BLaER1 treated with 17β-estradiol and CSF1 and Interleukin-3, amounts not matched to agents 10 nM and 100 nM (cell line): Measurements from ENCODE around the gene ZNFX1.
"Not testable (repeated sequence)": the region's sequence is repeated elsewhere in the genome, so short reads cannot be mapped to it uniquely, and the experiment has no call there.

Experiments
- H3K27ac ChIP-seq, 11 experiments: shearing (Covaris generic); formaldehyde crosslinking; 2 replicates each; pipeline ENCODE4 v1.8.1; 2022
- H3K27me3 ChIP-seq, 11 experiments: shearing (Covaris generic); formaldehyde crosslinking; 2 replicates each; pipeline ENCODE4 v1.8.1; 2022
- H3K36me3 ChIP-seq, 11 experiments: shearing (Covaris generic); formaldehyde crosslinking; 2 replicates each; pipeline ENCODE4 v1.8.1; 2022
- H3K4me1 ChIP-seq, 10 experiments: shearing (Covaris generic); formaldehyde crosslinking; 2 replicates each; pipeline ENCODE4 v1.8.1; 2022
- H3K4me2 ChIP-seq, 11 experiments: shearing (Covaris generic); formaldehyde crosslinking; 2 replicates each; pipeline ENCODE4 v1.8.1; 2022
- H3K4me3 ChIP-seq, 10 experiments: shearing (Covaris generic); formaldehyde crosslinking; 2 replicates each; pipeline ENCODE4 v1.8.1; 2022
- H3K9ac ChIP-seq, 11 experiments: shearing (Covaris generic); formaldehyde crosslinking; 2 replicates each; pipeline ENCODE4 v1.8.1; 2022
- H3K9me3 ChIP-seq, 11 experiments: shearing (Covaris generic); formaldehyde crosslinking; replicated peaks in 1 of 11; 2 replicates each; pipeline ENCODE4 v1.8.1; 2022
- H4K20me1 ChIP-seq, 11 experiments: shearing (Covaris generic); formaldehyde crosslinking; 2 replicates each; pipeline ENCODE4 v1.8.1; 2022
- Cebpa-rat ChIP-seq, 11 experiments: shearing (Covaris generic); IDR thresholded peaks; 2 replicates each; pipeline ENCODE4 v1.8.1; 2022

Gene ZNFX1

GRCh38 chr20:49297605-49298530, 20.0 kb upstream of the ZNFX1 start:
- Histone ChIP-seq H4K20me1 (peaks cover 0 to 26% (median 3%) of the 10 kb centered on the region in 11 experiments; a peak in 15 of 22 replicates), H3K9me3 (peaks cover 0 to 10% (median 4%) of the 10 kb centered on the region in 11 experiments; a peak in 7 of 22 replicates), H3K27ac (peak overlapping the region in 10 of 11 experiments; percentile 52 to 84 (median 70); a peak in 20 of 22 replicates), H3K4me1 (peaks cover 9 to 29% (median 18%) of the 10 kb centered on the region in 10 experiments), H3K27me3 (no peaks in the 10 kb centered on the region), H3K36me3 (peaks cover 0 to 39% (median 25%) of the 10 kb centered on the region in 11 experiments; a peak in 18 of 22 replicates), H3K9ac (peak overlapping the region in 9 of 11 experiments; percentile 0 to 61 (median 40); a peak in 12 of 22 replicates), H3K4me3 (no peak overlapping the region), H3K4me2 (peak overlapping the region in 10 of 11 experiments; percentile 38 to 84 (median 69); a peak in 18 of 22 replicates)
- 0 out of 22 replicates have a peak, but pooled peaks of 1 of the 11 experiments have one; percentile 14 for TF ChIP-seq Cebpa-rat (IDR thresholded peaks at IDR 0.05)

GRCh38 chr20:49294002-49294654, 16.3 kb upstream of the ZNFX1 start:
- H3K4me2 ChIP-seq, H3K4me3 ChIP-seq, H3K27ac ChIP-seq, H3K9ac ChIP-seq, H3K27me3 ChIP-seq: not testable (repeated sequence)
- TF ChIP-seq Cebpa-rat (IDR thresholded peaks at IDR 0.05), result peak in 2 of 11 experiments; percentile 16 to 63; a peak in 2 of 22 replicates
- peaks cover 37 to 76% (median 62%) of the 10 kb centered on the region in 11 experiments for H3K36me3 ChIP-seq
- H3K9me3 ChIP-seq, result peaks cover 0 to 24% (median 6%) of the 10 kb centered on the region in 11 experiments; a peak in 8 of 22 replicates
- peaks cover 32 to 63% (median 41%) of the 10 kb centered on the region in 11 experiments for H4K20me1 ChIP-seq
- peaks cover 5 to 31% (median 15%) of the 10 kb centered on the region in 10 experiments for H3K4me1 ChIP-seq

GRCh38 chr20:49293122-49293521, 15.3 kb upstream of the ZNFX1 start:
- H3K4me3 ChIP-seq, result no peak overlapping the region
- H4K20me1 ChIP-seq, result peaks cover 42 to 73% (median 51%) of the 10 kb centered on the region in 11 experiments
- H3K4me1 ChIP-seq, result peaks cover 5 to 26% (median 13%) of the 10 kb centered on the region in 10 experiments
- H3K9me3 ChIP-seq, result peaks cover 0 to 24% (median 7%) of the 10 kb centered on the region in 11 experiments; a peak in 9 of 22 replicates
- no peak for TF ChIP-seq Cebpa-rat (IDR thresholded peaks at IDR 0.05)
- H3K36me3 ChIP-seq, result peaks cover 47 to 86% (median 72%) of the 10 kb centered on the region in 11 experiments
- no peak overlapping the region for H3K4me2 ChIP-seq
- H3K27me3 ChIP-seq, result no peaks in the 10 kb centered on the region
- H3K27ac ChIP-seq, result no peak overlapping the region
- H3K9ac ChIP-seq, result no peak overlapping the region

- Histone ChIP-seq H4K20me1 (peaks cover 53 to 79% (median 62%) of the 10 kb centered on the region in 11 experiments), H3K27me3 (no peaks in the 10 kb centered on the region), H3K27ac (no peak overlapping the region), H3K9me3 (peaks cover 3 to 26% (median 13%) of the 10 kb centered on the region in 11 experiments; a peak in 20 of 22 replicates), H3K4me3 (no peak overlapping the region), H3K9ac (no peak overlapping the region), H3K36me3 (peaks cover 58 to 91% (median 80%) of the 10 kb centered on the region in 11 experiments), H3K4me1 (peaks cover 0 to 15% (median 3%) of the 10 kb centered on the region in 10 experiments; a peak in 12 of 20 replicates), H3K4me2 (no peak overlapping the region)
- no peak for TF ChIP-seq Cebpa-rat (IDR thresholded peaks at IDR 0.05)
Observed at GRCh38 chr20:49292010-49292409, 14.2 kb upstream of the ZNFX1 start.

- Histone ChIP-seq H3K4me2 (no peak overlapping the region), H4K20me1 (peaks cover 61 to 87% (median 70%) of the 10 kb centered on the region in 11 experiments), H3K4me3 (no peak overlapping the region), H3K27me3 (no peaks in the 10 kb centered on the region; a peak in 1 of 22 replicates), H3K4me1 (peaks cover 0 to 16% (median 8%) of the 10 kb centered on the region in 10 experiments; a peak in 9 of 20 replicates), H3K9me3 (peaks cover 11 to 35% (median 21%) of the 10 kb centered on the region in 11 experiments; a peak in 21 of 22 replicates), H3K9ac (no peak overlapping the region), H3K27ac (no peak overlapping the region), H3K36me3 (peaks cover 66 to 91% (median 80%) of the 10 kb centered on the region in 11 experiments)
- TF ChIP-seq Cebpa-rat (IDR thresholded peaks at IDR 0.05), result no peak
Observed at GRCh38 chr20:49291200-49291599, 13.3 kb upstream of the ZNFX1 start.

GRCh38 chr20:49290608-49291191, 12.8 kb upstream of the ZNFX1 start:
- Histone ChIP-seq H3K36me3 (peaks cover 71 to 91% (median 82%) of the 10 kb centered on the region in 11 experiments), H3K4me2 (no peak overlapping the region), H3K27me3 (no peaks in the 10 kb centered on the region; a peak in 1 of 22 replicates), H4K20me1 (peaks cover 66 to 92% (median 75%) of the 10 kb centered on the region in 11 experiments), H3K4me1 (peaks cover 0 to 20% (median 10%) of the 10 kb centered on the region in 10 experiments; a peak in 9 of 20 replicates), H3K9me3 (peaks cover 16 to 40% (median 26%) of the 10 kb centered on the region in 11 experiments; a peak in 21 of 22 replicates), H3K4me3 (no peak overlapping the region), H3K9ac (no peak overlapping the region), H3K27ac (no peak overlapping the region; a peak in 1 of 22 replicates)
- no peak for TF ChIP-seq Cebpa-rat (IDR thresholded peaks at IDR 0.05)

GRCh38 chr20:49288784-49289696, 11.2 kb upstream of the ZNFX1 start:
- no peak for TF ChIP-seq Cebpa-rat (IDR thresholded peaks at IDR 0.05)
- Histone ChIP-seq H3K27ac (peak overlapping the region in 1 of 11 experiments; percentile 7; a peak in 1 of 22 replicates), H3K4me2 (no peak overlapping the region)

More at GRCh38 chr20:49288784-49289696, 11.2 kb upstream of the ZNFX1 start:
- peaks cover 82 to 100% (median 92%) of the 10 kb centered on the region in 11 experiments for H4K20me1 ChIP-seq
- peaks cover 28 to 56% (median 43%) of the 10 kb centered on the region in 11 experiments; a peak in 21 of 22 replicates for H3K9me3 ChIP-seq
- peaks cover 0 to 32% (median 19%) of the 10 kb centered on the region in 10 experiments; a peak in 12 of 20 replicates for H3K4me1 ChIP-seq
- no peak overlapping the region for H3K9ac ChIP-seq
- H3K4me3 ChIP-seq, result no peak overlapping the region
- H3K36me3 ChIP-seq, result peaks cover 88 to 92% (median 91%) of the 10 kb centered on the region in 11 experiments
- H3K27me3 ChIP-seq, result no peaks in the 10 kb centered on the region; a peak in 1 of 22 replicates
